ENCODE data around the gene NDUFB5.

DNA sequence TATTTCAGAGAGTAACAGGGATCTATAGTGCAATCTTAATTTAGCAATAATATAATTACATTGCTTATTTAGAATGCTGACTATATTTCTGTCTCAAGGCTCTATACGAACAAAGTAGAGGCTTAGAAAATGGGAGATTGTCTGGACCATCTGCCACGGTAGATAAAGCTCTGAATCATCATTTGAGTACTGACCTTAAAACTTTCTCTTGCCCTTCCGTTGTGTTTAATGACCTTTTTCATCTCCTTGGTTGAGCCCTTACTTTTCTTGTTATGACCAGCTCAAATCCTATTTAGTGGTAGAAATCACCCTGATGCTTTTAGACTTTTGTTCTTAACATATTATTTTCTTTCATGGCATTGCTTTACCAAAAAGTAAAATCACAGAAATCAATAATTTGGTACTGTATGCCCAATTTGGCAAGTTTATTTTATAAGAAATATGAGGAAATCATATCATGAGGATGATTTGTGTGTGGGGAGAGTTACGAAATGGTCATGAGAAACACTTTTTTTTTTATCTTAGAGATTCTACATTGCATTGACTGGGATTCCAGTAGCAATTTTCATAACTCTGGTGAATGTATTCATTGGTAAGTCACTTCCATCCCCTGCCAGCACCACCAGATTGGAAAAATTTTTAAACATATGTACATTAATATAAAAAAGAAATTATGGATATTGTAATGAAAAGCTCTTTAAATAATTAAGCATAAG is 11.0 kb downstream of the NDUFB5 start:
- TF ChIP-seq POLR2A (IDR thresholded peaks at IDR 0.05; ENCODE audit: low read depth, low read length) (no peak), SPI1 (IDR thresholded peaks at IDR 0.05; ENCODE audit: low read depth, low read length) (no peak)
